H1 (cell line): ENCODE measurements around the gene MYH11. TPM values are rescaled to one million over a fixed set of nuclear protein-coding genes. Genes with fewer than 3 reads are reported as not detected.

ENCODE experiments used
- CTCF ChIA-PET: fragments of 300-600 bp; sonication (Branson Sonifier 250); formaldehyde crosslinking; loops from one replicate; lab custom pipeline; 2021; ENCODE audit not compliant: partially characterized antibody; lab: Charles Lee
- POLR2A ChIA-PET: fragments of 300-600 bp; sonication (Branson Sonifier 250); formaldehyde crosslinking; loops from one replicate; lab custom pipeline; 2021; ENCODE audit warnings: inconsistent platforms; ENCODE audit not compliant: partially characterized antibody; lab: Charles Lee
- DNase-seq, 2 experiments: peaks; one replicate each; pipeline versions ENCODE4 v3.0.0 to v3.0.0-alpha.2; 2010 to 2022; ENCODE audit warnings: low spot score in 2 of 2, low read depth in 1 of 2, mixed read lengths in 1 of 2
- FAIRE-seq: peaks from 2 replicates; lab custom pipeline; 2011; peaks lifted over from hg19 to GRCh38; lab: Jason Lieb, UNC
- H2AFZ ChIP-seq: 2 replicates; pipeline ENCODE4 v1.8.1; 2012; ENCODE audit warnings: low read length, inconsistent platforms
- H2AK5ac ChIP-seq: 2 replicates; pipeline ENCODE4 v1.6.1; 2013; ENCODE audit warnings: low read depth, low read length
- H2BK120ac ChIP-seq: replicated peaks from 2 replicates; pipeline ENCODE3; 2013; ENCODE audit warnings: low read depth, low read length, inconsistent platforms
- H2BK12ac ChIP-seq: 2 replicates; pipeline ENCODE4 v1.6.1; 2013; ENCODE audit warnings: low read depth, low read length
- H2BK15ac ChIP-seq: 2 replicates; pipeline ENCODE4 v1.6.1; 2013; ENCODE audit warnings: low read length
- H2BK20ac ChIP-seq: 2 replicates; pipeline ENCODE4 v1.6.1; 2013; ENCODE audit warnings: low read length
- H2BK5ac ChIP-seq: 2 replicates; pipeline ENCODE4 v1.6.1; 2013; ENCODE audit warnings: low read depth, low read length
- H3K14ac ChIP-seq: 2 replicates; pipeline ENCODE4 v1.6.1; 2013; ENCODE audit warnings: inconsistent platforms; ENCODE audit not compliant: insufficient read length
- H3K18ac ChIP-seq: 2 replicates; pipeline ENCODE4 v1.6.1; 2013; ENCODE audit warnings: low read length; ENCODE audit errors: extremely low read depth
- H3K23ac ChIP-seq: 2 replicates; pipeline ENCODE4 v1.6.1; 2013; ENCODE audit warnings: inconsistent platforms; ENCODE audit not compliant: insufficient read length
- H3K23me2 ChIP-seq: 2 replicates; pipeline ENCODE4 v1.6.1; 2013; ENCODE audit warnings: low read depth, low read length
- H3K27ac ChIP-seq: 2 replicates; pipeline ENCODE4 v1.6.1; 2011; ENCODE audit warnings: low read depth, low read length, inconsistent platforms
- H3K27me3 ChIP-seq, 4 experiments: replicated peaks in 1 of 4; 1 replicate in 1 of 4; 2 replicates in 3 of 4; pipeline versions ENCODE4 v1.6.1 to v1.8.1; 2011 to 2013; ENCODE audit warnings: low read length in 3 of 4, mild to moderate bottlenecking in 3 of 4, inconsistent platforms in 2 of 4, mixed read lengths in 2 of 4, moderate library complexity in 1 of 4; ENCODE audit not compliant: control insufficient read depth in 3 of 4, insufficient read depth in 3 of 4; ENCODE audit errors: extremely low read depth in 1 of 4
- H3K36me3 ChIP-seq, 4 experiments: 2 replicates each; pipeline versions ENCODE4 v1.6.1 to v1.8.1; 2011 to 2013; ENCODE audit warnings: mild to moderate bottlenecking in 4 of 4, low read length in 3 of 4, moderate library complexity in 2 of 4, control low read depth in 1 of 4, inconsistent platforms in 1 of 4; ENCODE audit not compliant: insufficient read depth in 4 of 4, control insufficient read depth in 2 of 4
- H3K4ac ChIP-seq: replicated peaks from 2 replicates; pipeline ENCODE3; 2013; ENCODE audit warnings: low read length, low read depth, mixed read lengths, inconsistent platforms; ENCODE audit not compliant: insufficient read length
- H3K4me1 ChIP-seq, 4 experiments: replicated peaks in 1 of 4; 1 replicate in 1 of 4; 2 replicates in 3 of 4; pipeline versions ENCODE4 v1.6.1 to v1.8.1; 2011 to 2013; ENCODE audit warnings: low read length in 3 of 4, inconsistent platforms in 2 of 4, mixed read lengths in 1 of 4; ENCODE audit not compliant: insufficient read depth in 4 of 4, control insufficient read depth in 3 of 4
- H3K4me2 ChIP-seq, 2 experiments: 2 replicates each; pipeline versions ENCODE4 v1.6.1 to v1.8.1; 2011 to 2013; ENCODE audit warnings: low read depth in 2 of 2, low read length in 2 of 2, control low read depth in 1 of 2, inconsistent platforms in 1 of 2, mild to moderate bottlenecking in 1 of 2; ENCODE audit not compliant: insufficient read depth in 1 of 2
- H3K4me3 ChIP-seq, 4 experiments: fragments of 200-600, 300-600 bp in 1 of 4; sonication (generic), shearing (Covaris generic), sonication (Bioruptor Twin) in 1 of 4; 2 replicates each; pipeline versions ENCODE4 v1.5.1 to v1.8.1; 2011 to 2016; ENCODE audit warnings: low read length in 4 of 4, low read depth in 3 of 4, control low read depth in 2 of 4, inconsistent platforms in 2 of 4, mild to moderate bottlenecking in 2 of 4, mixed read lengths in 1 of 4, moderate library complexity in 1 of 4; ENCODE audit not compliant: insufficient read depth in 2 of 4; ENCODE audit errors: extremely low read depth in 1 of 4
- H3K56ac ChIP-seq: replicated peaks from 2 replicates; pipeline ENCODE3; 2013; ENCODE audit warnings: low read depth, mild to moderate bottlenecking, mixed read lengths, low read length, inconsistent platforms; ENCODE audit not compliant: insufficient read length
- H3K79me1 ChIP-seq: 2 replicates; pipeline ENCODE4 v1.6.1; 2013; ENCODE audit warnings: low read depth, low read length, control low read depth
- H3K79me2 ChIP-seq, 2 experiments: 2 replicates each; pipeline versions ENCODE4 v1.6.1 to v1.8.1; 2012 to 2013; ENCODE audit warnings: low read length in 2 of 2, mild to moderate bottlenecking in 2 of 2, inconsistent platforms in 1 of 2; ENCODE audit not compliant: insufficient read depth in 2 of 2, control insufficient read depth in 1 of 2
- H3K9ac ChIP-seq, 4 experiments: replicated peaks in 1 of 4; 1 replicate in 1 of 4; 2 replicates in 3 of 4; pipeline versions ENCODE4 v1.6.1 to v1.8.1; 2011 to 2013; ENCODE audit warnings: low read depth in 3 of 4, low read length in 3 of 4, control low read depth in 2 of 4, mild to moderate bottlenecking in 2 of 4, moderate library complexity in 2 of 4, inconsistent platforms in 1 of 4; ENCODE audit errors: extremely low read depth in 1 of 4
- H3K9me3 ChIP-seq, 2 experiments: 2 replicates each; pipeline versions ENCODE4 v1.6.1 to v1.8.1; 2012 to 2013; ENCODE audit warnings: mild to moderate bottlenecking in 2 of 2, moderate library complexity in 2 of 2, control low read depth in 1 of 2, inconsistent platforms in 1 of 2, low read depth in 1 of 2, low read length in 1 of 2, mixed read lengths in 1 of 2; ENCODE audit not compliant: insufficient read depth in 2 of 2
- H4K20me1 ChIP-seq, 2 experiments: replicated peaks in 1 of 2; 2 replicates each; pipeline versions ENCODE3 to v1.8.1; 2011 to 2013; ENCODE audit warnings: inconsistent platforms in 2 of 2, low read length in 2 of 2, mild to moderate bottlenecking in 1 of 2; ENCODE audit not compliant: insufficient read depth in 2 of 2, control insufficient read depth in 1 of 2
- H4K5ac ChIP-seq: 2 replicates; pipeline ENCODE4 v1.6.1; 2013; ENCODE audit warnings: low read length, low read depth, mixed read lengths, inconsistent platforms; ENCODE audit not compliant: insufficient read length
- H4K8ac ChIP-seq: 2 replicates; pipeline ENCODE4 v1.8.0; 2013; ENCODE audit warnings: mild to moderate bottlenecking, moderate library complexity, low read length, inconsistent platforms; ENCODE audit not compliant: insufficient read depth; ENCODE audit errors: extremely low read depth
- H4K91ac ChIP-seq: replicated peaks from 2 replicates; pipeline ENCODE3; 2013; ENCODE audit warnings: low read length, mixed read lengths, inconsistent platforms; ENCODE audit not compliant: insufficient read length
- BCL11A ChIP-seq, 2 experiments: IDR thresholded peaks; one replicate each; pipeline ENCODE4 v1.6.1; 2011; ENCODE audit warnings: low read depth in 2 of 2, low read length in 2 of 2, mild to moderate bottlenecking in 2 of 2
- EZH2 ChIP-seq: fragments of 200-600 bp; sonication (generic); IDR thresholded peaks from 2 replicates; pipeline ENCODE4 v1.7.1; 2012; ENCODE audit warnings: low read depth, mild to moderate bottlenecking, moderate library complexity, low read length, inconsistent platforms; ENCODE audit not compliant: severe bottlenecking
- GABPA ChIP-seq: IDR thresholded peaks from 2 replicates; pipeline ENCODE4 v1.6.1; 2011; ENCODE audit warnings: mild to moderate bottlenecking, low read length, moderate library complexity, borderline replicate concordance; ENCODE audit not compliant: insufficient read depth
- HDAC2 ChIP-seq, 2 experiments: fragments of 300-600 bp in 1 of 2; sonication (generic) in 1 of 2; IDR thresholded peaks; 2 replicates each; pipeline ENCODE4 v1.6.1; 2011 to 2012; ENCODE audit warnings: low read depth in 2 of 2, low read length in 2 of 2, mild to moderate bottlenecking in 2 of 2, moderate library complexity in 2 of 2, borderline replicate concordance in 1 of 2, inconsistent platforms in 1 of 2
- JUN ChIP-seq: IDR thresholded peaks from 2 replicates; pipeline ENCODE4 v1.6.1; 2011; ENCODE audit warnings: low read depth, mild to moderate bottlenecking, improper control_type of control experiment, low read length
- KDM5A ChIP-seq: fragments of 200-600 bp; IDR thresholded peaks from 2 replicates; pipeline ENCODE4 v1.7.1; 2012; ENCODE audit warnings: mild to moderate bottlenecking, low read length, inconsistent platforms, mixed read lengths
- POLR2A ChIP-seq, 2 experiments: IDR thresholded peaks; 1 replicate in 1 of 2; 2 replicates in 1 of 2; pipeline ENCODE4 v1.6.1; 2011; ENCODE audit warnings: low read depth in 2 of 2, low read length in 2 of 2, mild to moderate bottlenecking in 2 of 2; ENCODE audit errors: control extremely low read depth in 1 of 2
- RFX5 ChIP-seq: IDR thresholded peaks from 2 replicates; pipeline ENCODE4 v1.6.1; 2011; ENCODE audit warnings: low read depth, low read length, improper control_type of control experiment, borderline replicate concordance
- SUZ12 ChIP-seq: fragments of 200-600 bp; sonication (generic); IDR thresholded peaks from 2 replicates; pipeline ENCODE4 v1.6.1; 2012; ENCODE audit warnings: mild to moderate bottlenecking, inconsistent platforms, low read length, moderate library complexity, mixed read lengths
- WGBS, 2 experiments: shearing (Covaris generic) in 1 of 2; methylation state at CpG; one replicate each; pipeline versions ENCODE4 v1.1.6 to v1.1.7; 2013 to 2015; ENCODE audit warnings: low lambda C conversion rate in 2 of 2, mixed read lengths in 2 of 2, inconsistent platforms in 1 of 2, low coverage in 1 of 2, missing lambda C conversion rate in 1 of 2; ENCODE audit not compliant: insufficient replicate concordance in 2 of 2, insufficient coverage in 1 of 2, insufficient read length in 1 of 2; ENCODE audit errors: extremely low coverage in 1 of 2, missing lambda C conversion rate in 1 of 2; 5-methylcytosine and 5-hydroxymethylcytosine counted together
- polyA plus RNA-seq, 7 experiments: library from polyadenylated mRNA; depleted of rRNA in 3 of 7; stranded (reverse) in 5 of 7; unstranded in 2 of 7; fragments of >200 nt in 5 of 7; fragments of 200-250 nt in 2 of 7; gene quantifications; 1 replicate in 5 of 7; 2 replicates in 1 of 7; 4 replicates in 1 of 7; pipeline versions ENCODE4 v1.2.1 to v1.2.3, GENCODE V29; 2011 to 2013; ENCODE audit warnings: missing spikeins in 2 of 7, mixed read lengths in 2 of 7
- total RNA-seq: library from RNA; stranded (reverse); fragmentation: NEBNext Ultra II Directional; extraction: Animal tissue kit (Norgen Biotek cat#: 25700); gene quantifications from 2 replicates; pipeline ENCODE4 v1.2.1, GENCODE V29; 2021
- TF ChIP-seq, protein P1 (sequence below): IDR thresholded peaks from 2 replicates; pipeline ENCODE4 v1.6.1; 2012; ENCODE audit warnings: inconsistent platforms

MYH11 gene
- total and polyA plus RNA-seq, 2 of the 8 experiments (the other 6 are each of a cell fraction or from before 2014, with no cell fraction given) = 0.11 to 0.78 TPM

DNA sequence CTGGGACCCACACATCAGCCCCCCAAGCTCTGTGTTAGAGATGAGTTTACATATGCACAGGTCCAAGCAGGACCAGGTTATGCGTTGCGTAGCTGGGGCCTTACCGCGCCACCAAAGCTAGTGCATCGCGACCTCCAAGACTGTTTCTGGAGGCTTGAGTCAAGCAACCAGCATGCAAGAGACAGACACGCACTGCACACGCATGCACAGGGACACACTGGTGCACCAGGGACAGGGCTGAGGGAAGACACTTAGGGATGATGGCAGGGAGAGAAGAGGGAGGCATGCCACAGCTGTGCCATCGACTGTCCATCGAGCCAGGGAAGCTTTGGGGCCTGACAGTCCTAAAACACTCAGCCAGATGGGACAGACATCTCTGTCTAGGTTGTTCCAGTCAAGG is 72.8 kb downstream of the MYH11 start:
- Histone ChIP-seq H3K23me2 (no peaks in the 10 kb centered on the region), H3K27me3 (no peaks in the 10 kb centered on the region)
- CTCF ChIA-PET = interaction anchor here (0.7 to 3.4 kb wide), 7 partner anchors 12 to 46 kb away, joined by 3 to 11 read pairs (median 3); no protein-coding TSS in a partner anchor

More for the DNA sequence above, 72.8 kb downstream of the MYH11 start:
- Histone ChIP-seq H3K9ac (no peak overlapping the region), H2BK12ac (no peak overlapping the region), H2BK5ac (no peak overlapping the region), H4K91ac (no peak overlapping the region), H3K4ac (no peak overlapping the region), H3K4me1 (no peaks in the 10 kb centered on the region), H3K79me1 (no peaks in the 10 kb centered on the region), H2BK15ac (no peak overlapping the region), H3K23ac (no peak overlapping the region), H3K27ac (no peak overlapping the region), H2BK120ac (no peak overlapping the region), H3K14ac (no peak overlapping the region), H3K36me3 (no peaks in the 10 kb centered on the region), H3K4me2 (no peak overlapping the region), H4K20me1 (no peaks in the 10 kb centered on the region), H2BK20ac (no peak overlapping the region), H4K8ac (0 out of 2 replicates have a peak overlapping the region, but pooled peaks have one; percentile 6), H3K79me2 (no peaks in the 10 kb centered on the region), H2AFZ (no peak overlapping the region), H4K5ac (no peak overlapping the region), H3K18ac (no peak overlapping the region; the same call in 1 of the 2 replicates), H3K9me3 (no peaks in the 10 kb centered on the region), H3K4me3 (no peak overlapping the region), H3K56ac (no peak overlapping the region), H2AK5ac (peak overlapping the region; percentile 86; the same call in 1 of the 2 replicates)
- POLR2A ChIA-PET = no interaction called here
- TF ChIP-seq EZH2 (no peak), JUN (no peak), POLR2A (IDR thresholded peaks at IDR 0.05; ENCODE audit: control extremely low read depth in 1 of 2, low read depth in 2 of 2, low read length in 2 of 2) (no peak), SUZ12 (no peak), BCL11A (IDR thresholded peaks at IDR 0.05; ENCODE audit: low read depth in 2 of 2, low read length in 2 of 2) (no peak), HDAC2 (IDR thresholded peaks at IDR 0.05; ENCODE audit: borderline replicate concordance in 1 of 2, low read depth in 2 of 2, low read length in 2 of 2) (no peak), RFX5 (no peak), KDM5A (no peak), GABPA (no peak)
- TF ChIP-seq, protein P1, sequence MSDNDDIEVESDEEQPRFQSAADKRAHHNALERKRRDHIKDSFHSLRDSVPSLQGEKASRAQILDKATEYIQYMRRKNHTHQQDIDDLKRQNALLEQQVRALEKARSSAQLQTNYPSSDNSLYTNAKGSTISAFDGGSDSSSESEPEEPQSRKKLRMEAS = no peak
- FAIRE-seq = no peak
- no peak for DNase-seq
- WGBS, 2 experiments = 92% methylated on average over 10 of the region's 10 CpGs; no CpG with 5 or more reads in 1 of the 2 experiments
